ENCODE measurements around the gene MEA1. TPM values are rescaled to one million over a fixed set of nuclear protein-coding genes. Genes with fewer than 3 reads are reported as not detected.

The MEA1 gene
- 51.7 and 113 TPM in 2 replicates for total RNA-seq (2014; rRNA removed; shearing (Covaris generic); ENCODE audit: low replicate concordance)

- Histone ChIP-seq H3K9ac (ENCODE audit: low read length) (peak within 1 kb of the TSS; percentile 93), H3K27me3 (ENCODE audit: low read length) (no peaks in the 10 kb centered on the region), H4K20me1 (ENCODE audit: insufficient read depth, low read depth, low read length) (no peaks in the 10 kb centered on the region), H3K27ac (ENCODE audit: low read length) (peak within 1 kb of the TSS; percentile 39; the same call in 1 of the 2 replicates), H3K4me3 (ENCODE audit: low read length) (peak within 1 kb of the TSS; percentile 96), H3K9me3 (ENCODE audit: low read length) (no peaks in the 10 kb centered on the region), H3K9me2 (replicated peaks; ENCODE audit: insufficient read depth, low read length) (no peaks in the 10 kb centered on the region), H3K79me2 (ENCODE audit: low read length) (peaks cover 56% of the 10 kb centered on the region), H3K4me2 (ENCODE audit: low read depth, low read length, poor library complexity, severe bottlenecking) (peak within 1 kb of the TSS; percentile 96), H3K4me1 (ENCODE audit: low read length) (peaks cover 26% of the 10 kb centered on the region), H2AFZ (ENCODE audit: low read length) (no peak within 1 kb of the TSS), H3K36me3 (ENCODE audit: insufficient read depth, low read length) (0 out of 2 replicates have a peak, but pooled peaks cover 16% of the 10 kb centered on the region)
- DNase-seq, result peak; percentile 100
Measured at GRCh38 chr6:43013843-43014433, at the start of gene MEA1, which contains the start of gene KLHDC3. TSS of gene MEA1 (minus strand) at chr6:43013946. CDS start at chr6:43013813, 133 bp downstream. TSS of gene KLHDC3 (plus strand) at chr6:43014249. CDS start at chr6:43017193, 2,944 bp downstream.

- H3K79me2 ChIP-seq (ENCODE audit: low read length), result peaks cover 22% of the 10 kb centered on the region
- H3K4me1 ChIP-seq (ENCODE audit: low read length), result peaks cover 20% of the 10 kb centered on the region
- no peaks in the 10 kb centered on the region for H3K27me3 ChIP-seq (ENCODE audit: low read length)
Measured at GRCh38 chr6:43062818-43063217, 49.1 kb upstream of the MEA1 start.

GRCh38 chr6:43061861-43062260 is 48.1 kb upstream of the MEA1 start:
- Histone ChIP-seq H3K9me3 (ENCODE audit: low read length) (no peaks in the 10 kb centered on the region), H3K36me3 (ENCODE audit: insufficient read depth, low read length) (no peaks in the 10 kb centered on the region), H3K4me2 (ENCODE audit: low read depth, low read length, poor library complexity, severe bottlenecking) (no peak overlapping the region), H3K79me2 (ENCODE audit: low read length) (peaks cover 27% of the 10 kb centered on the region), H4K20me1 (ENCODE audit: insufficient read depth, low read depth, low read length) (no peaks in the 10 kb centered on the region), H3K9me2 (replicated peaks; ENCODE audit: insufficient read depth, low read length) (no peaks in the 10 kb centered on the region), H3K4me3 (ENCODE audit: low read length) (no peak overlapping the region), H3K27ac (ENCODE audit: low read length) (no peak overlapping the region), H3K4me1 (ENCODE audit: low read length) (peaks cover 22% of the 10 kb centered on the region), H3K9ac (ENCODE audit: low read length) (no peak overlapping the region), H2AFZ (ENCODE audit: low read length) (no peak overlapping the region), H3K27me3 (ENCODE audit: low read length) (no peaks in the 10 kb centered on the region)
- no peak for DNase-seq

More at GRCh38 chr6:43062818-43063217, 49.1 kb upstream of the MEA1 start:
- Histone ChIP-seq H3K9me3 (ENCODE audit: low read length) (no peaks in the 10 kb centered on the region), H3K9me2 (replicated peaks; ENCODE audit: insufficient read depth, low read length) (no peaks in the 10 kb centered on the region), H3K4me2 (ENCODE audit: low read depth, low read length, poor library complexity, severe bottlenecking) (no peak overlapping the region), H3K36me3 (ENCODE audit: insufficient read depth, low read length) (no peaks in the 10 kb centered on the region), H3K27ac (ENCODE audit: low read length) (no peak overlapping the region), H4K20me1 (ENCODE audit: insufficient read depth, low read depth, low read length) (no peaks in the 10 kb centered on the region), H2AFZ (ENCODE audit: low read length) (no peak overlapping the region), H3K4me3 (ENCODE audit: low read length) (no peak overlapping the region), H3K9ac (ENCODE audit: low read length) (no peak overlapping the region)
- DNase-seq, result no peak

GRCh38 chr6:43060755-43061633 is 47.2 kb upstream of the MEA1 start:
- Histone ChIP-seq H3K4me2 (ENCODE audit: low read depth, low read length, poor library complexity, severe bottlenecking) (peak overlapping the region; percentile 98), H3K27ac (ENCODE audit: low read length) (no peak overlapping the region), H3K27me3 (ENCODE audit: low read length) (no peaks in the 10 kb centered on the region), H3K36me3 (ENCODE audit: insufficient read depth, low read length) (0 out of 2 replicates have a peak, but pooled peaks cover 2% of the 10 kb centered on the region), H4K20me1 (ENCODE audit: insufficient read depth, low read depth, low read length) (no peaks in the 10 kb centered on the region), H3K9me2 (replicated peaks; ENCODE audit: insufficient read depth, low read length) (no peaks in the 10 kb centered on the region), H3K9me3 (ENCODE audit: low read length) (no peaks in the 10 kb centered on the region), H3K4me1 (ENCODE audit: low read length) (peaks cover 22% of the 10 kb centered on the region), H2AFZ (ENCODE audit: low read length) (no peak overlapping the region), H3K9ac (ENCODE audit: low read length) (peak overlapping the region; percentile 87), H3K4me3 (ENCODE audit: low read length) (peak overlapping the region; percentile 97; the same call in 1 of the 2 replicates), H3K79me2 (ENCODE audit: low read length) (peaks cover 27% of the 10 kb centered on the region)
- DNase-seq, result no peak

GRCh38 chr6:43060034-43060754 is 46.4 kb upstream of the MEA1 start:
- no peaks in the 10 kb centered on the region for H3K9me3 ChIP-seq (ENCODE audit: low read length)
- peak overlapping the region; percentile 97 for H3K4me3 ChIP-seq (ENCODE audit: low read length)
- H3K9ac ChIP-seq (ENCODE audit: low read length), result peak overlapping the region; percentile 87
- 0 out of 2 replicates have a peak, but pooled peaks cover 5% of the 10 kb centered on the region for H3K36me3 ChIP-seq (ENCODE audit: insufficient read depth, low read length)
- no peaks in the 10 kb centered on the region for H4K20me1 ChIP-seq (ENCODE audit: insufficient read depth, low read depth, low read length)
- peak overlapping the region; percentile 92 for H2AFZ ChIP-seq (ENCODE audit: low read length)
- no peak for DNase-seq
- no peaks in the 10 kb centered on the region for H3K9me2 ChIP-seq (replicated peaks; ENCODE audit: insufficient read depth, low read length)
- H3K4me1 ChIP-seq (ENCODE audit: low read length), result peaks cover 22% of the 10 kb centered on the region
- H3K79me2 ChIP-seq (ENCODE audit: low read length), result peaks cover 27% of the 10 kb centered on the region
- H3K27ac ChIP-seq (ENCODE audit: low read length), result no peak overlapping the region
- H3K27me3 ChIP-seq (ENCODE audit: low read length), result no peaks in the 10 kb centered on the region
- peak overlapping the region; percentile 98 for H3K4me2 ChIP-seq (ENCODE audit: low read depth, low read length, poor library complexity, severe bottlenecking)

- peak within 1 kb of the TSS; percentile 98 for H3K4me2 ChIP-seq (ENCODE audit: low read depth, low read length, poor library complexity, severe bottlenecking)
- peak; percentile 99 for DNase-seq
- no peak within 1 kb of the TSS for H3K27ac ChIP-seq (ENCODE audit: low read length)
- H3K9ac ChIP-seq (ENCODE audit: low read length), result peak within 1 kb of the TSS; percentile 95
- peak within 1 kb of the TSS; percentile 92 for H2AFZ ChIP-seq (ENCODE audit: low read length)
- H3K36me3 ChIP-seq (ENCODE audit: insufficient read depth, low read length), result 0 out of 2 replicates have a peak, but pooled peaks cover 5% of the 10 kb centered on the region
- H3K9me2 ChIP-seq (replicated peaks; ENCODE audit: insufficient read depth, low read length), result no peaks in the 10 kb centered on the region
- peaks cover 27% of the 10 kb centered on the region for H3K79me2 ChIP-seq (ENCODE audit: low read length)
- H3K4me1 ChIP-seq (ENCODE audit: low read length), result peaks cover 22% of the 10 kb centered on the region
- no peaks in the 10 kb centered on the region for H3K9me3 ChIP-seq (ENCODE audit: low read length)
- H4K20me1 ChIP-seq (ENCODE audit: insufficient read depth, low read depth, low read length), result no peaks in the 10 kb centered on the region
- peak within 1 kb of the TSS; percentile 97 for H3K4me3 ChIP-seq (ENCODE audit: low read length)
- no peaks in the 10 kb centered on the region for H3K27me3 ChIP-seq (ENCODE audit: low read length)
Measured at GRCh38 chr6:43059168-43060033, 45.7 kb upstream of the MEA1 start, which contains the start of the genes KLC4 and MRPL2. TSS of gene KLC4 (plus strand) at chr6:43059631. CDS start at chr6:43061336, 1,705 bp downstream. TSS of gene MRPL2 (minus strand) at chr6:43059434. CDS start at chr6:43059381, 53 bp downstream.

- no peak for DNase-seq
- Histone ChIP-seq H3K79me2 (ENCODE audit: low read length) (peaks cover 27% of the 10 kb centered on the region), H3K36me3 (ENCODE audit: insufficient read depth, low read length) (0 out of 2 replicates have a peak, but pooled peaks cover 5% of the 10 kb centered on the region), H3K27ac (ENCODE audit: low read length) (no peak overlapping the region), H3K4me3 (ENCODE audit: low read length) (peak overlapping the region; percentile 97), H3K27me3 (ENCODE audit: low read length) (no peaks in the 10 kb centered on the region), H3K9me2 (replicated peaks; ENCODE audit: insufficient read depth, low read length) (no peaks in the 10 kb centered on the region), H3K4me1 (ENCODE audit: low read length) (peaks cover 28% of the 10 kb centered on the region), H4K20me1 (ENCODE audit: insufficient read depth, low read depth, low read length) (no peaks in the 10 kb centered on the region), H3K9me3 (ENCODE audit: low read length) (no peaks in the 10 kb centered on the region), H3K4me2 (ENCODE audit: low read depth, low read length, poor library complexity, severe bottlenecking) (peak overlapping the region; percentile 86), H2AFZ (ENCODE audit: low read length) (no peak overlapping the region), H3K9ac (ENCODE audit: low read length) (peak overlapping the region; percentile 95)
Measured at GRCh38 chr6:43058531-43058930, 44.8 kb upstream of the MEA1 start.
